Right lobe of liver (tissue), 6 donors: ENCODE measurements around the gene FAM234B. TPM values are rescaled to one million over a fixed set of nuclear protein-coding genes. Genes with fewer than 3 reads are reported as not detected.

Source experiments
- ATAC-seq, 4 donors: fragments of 200-7000 bp; cut with Tn5 transposase; one replicate each; pipeline ENCODE4 v1.9.1; 2020; ENCODE audit warnings: mild to moderate bottlenecking in 4 of 4, moderate library complexity in 4 of 4
- DNase-seq, 3 donors: peaks; one replicate each; pipeline ENCODE4 v3.0.0-alpha.2; 2020
- H3K27ac ChIP-seq, 3 donors: fragments of 200-600 bp; one replicate each; pipeline ENCODE4 v1.8.0; 2022
- H3K27me3 ChIP-seq, 2 donors: fragments of 200-600 bp; one replicate each; pipeline ENCODE4 v1.8.0; 2022
- H3K36me3 ChIP-seq, 4 donors: fragments of 200-600 bp; sonication (generic) in 1 of 4; one replicate each; pipeline versions ENCODE4 v1.5.1 to v1.8.0; 2017 to 2022; ENCODE audit warnings: control low read depth in 1 of 4
- H3K4me1 ChIP-seq, 4 donors: fragments of 200-600 bp; sonication (generic) in 1 of 4; one replicate each; pipeline versions ENCODE4 v1.5.1 to v1.8.0; 2017 to 2022; ENCODE audit warnings: control low read depth in 1 of 4
- H3K4me3 ChIP-seq, 3 donors: fragments of 200-600 bp; one replicate each; pipeline ENCODE4 v1.8.0; 2022
- H3K9me3 ChIP-seq, 4 donors: fragments of 200-600 bp; sonication (generic) in 1 of 4; one replicate each; pipeline versions ENCODE4 v1.5.1 to v1.8.0; 2017 to 2022; ENCODE audit warnings: control low read depth in 1 of 4
- CTCF ChIP-seq, 4 donors: fragments of 200-600 bp in 3 of 4; fragments of 450-650 bp in 1 of 4; IDR thresholded peaks; one replicate each; pipeline versions ENCODE4 v1.5.1 to v1.8.0; 2016 to 2022; ENCODE audit warnings: antibody characterized with exemption in 4 of 4, mild to moderate bottlenecking in 2 of 4
- POLR2A ChIP-seq: fragments of 450-650 bp; IDR thresholded peaks from one replicate; pipeline ENCODE4 v1.6.1; 2017; ENCODE audit warnings: antibody characterized with exemption, mild to moderate bottlenecking
- WGBS: methylation state at CpG from one replicate; pipeline ENCODE4 v1.1.6; 2018; ENCODE audit warnings: low coverage, low lambda C conversion rate; ENCODE audit not compliant: insufficient coverage; ENCODE audit errors: missing lambda C conversion rate; 5-methylcytosine and 5-hydroxymethylcytosine counted together
- intact Hi-C, 2 donors: fragments of 100-400 bp; cut with DNase I; formaldehyde crosslinking; loops; one replicate each; pipeline versions ENCODE4 v1.11.2 to v1.14.1; 2022
- total RNA-seq, 6 experiments: library from RNA; depleted of rRNA in 2 of 6; stranded (reverse); fragments of >200 nt in 2 of 6; fragmentation: NEBNext Ultra II Directional in 3 of 6; extraction: Animal tissue kit (Norgen Biotek cat#: 25700) in 3 of 6; gene quantifications; one replicate each; pipeline versions ENCODE4 v1.1.0 to v1.2.4, GENCODE V29; 2016 to 2023
- donor health status: DM: no; HTN: yes; CAD: no.
- donor health status: DM: no; HTN: no; CAD: no.
- donor health status: DM: no; HTN: no; CAD: no.
- donor health status: DM: no; HTN: yes; CAD: no.
- donor health status: DM: no; HTN: yes; CAD: no.

The FAM234B gene
- total RNA-seq, 6 experiments from 2014 or later = 2.9 to 4.8 (median 3.2) TPM

GRCh38 chr12:13008741-13009380 lies 35.3 kb upstream of the FAM234B start:
- H3K27me3 ChIP-seq = no peaks in the 10 kb centered on the region
- ATAC-seq (no peak), DNase-seq (no peak)
- WGBS = 92% methylated on average over 5 of the region's 5 CpGs
- peaks cover 0 to 28% (median 6%) of the 10 kb centered on the region in 4 donors for H3K4me1 ChIP-seq
- H3K4me3 ChIP-seq = no peak overlapping the region
- no peak for TF ChIP-seq CTCF (IDR thresholded peaks at IDR 0.05)
- no peak for TF ChIP-seq POLR2A
- H3K36me3 ChIP-seq = no peaks in the 10 kb centered on the region
- H3K9me3 ChIP-seq = no peaks in the 10 kb centered on the region
- intact Hi-C loops = no loop called here
- H3K27ac ChIP-seq = no peak overlapping the region

- ATAC-seq (no peak), DNase-seq (no peak)
- no peaks in the 10 kb centered on the region for H3K27me3 ChIP-seq
- no peaks in the 10 kb centered on the region for H3K36me3 ChIP-seq
- no peak overlapping the region for H3K4me3 ChIP-seq
- no peak for TF ChIP-seq POLR2A
- no peak for TF ChIP-seq CTCF (IDR thresholded peaks at IDR 0.05)
- intact Hi-C loops = no loop called here
- H3K9me3 ChIP-seq = no peaks in the 10 kb centered on the region
- H3K4me1 ChIP-seq = peaks cover 0 to 6% (median 0%) of the 10 kb centered on the region in 4 donors
- 90% methylated on average over 6 of the region's 6 CpGs for WGBS
- H3K27ac ChIP-seq = no peak overlapping the region
Observed at GRCh38 chr12:13011098-13011497, 33.1 kb upstream of the FAM234B start.

- no peak overlapping the region for H3K4me3 ChIP-seq
- H3K36me3 ChIP-seq = no peaks in the 10 kb centered on the region
- ATAC-seq = no peak
- H3K9me3 ChIP-seq = no peaks in the 10 kb centered on the region
- H3K27me3 ChIP-seq = no peaks in the 10 kb centered on the region
- no peaks in the 10 kb centered on the region for H3K4me1 ChIP-seq
- intact Hi-C loops = no loop called here
- H3K27ac ChIP-seq = no peak overlapping the region
- no peak for DNase-seq
- 58% methylated on average over 6 of the region's 6 CpGs for WGBS
- TF ChIP-seq POLR2A (no peak), CTCF (IDR thresholded peaks at IDR 0.05) (no peak)
Observed at GRCh38 chr12:13022851-13023271, 21.3 kb upstream of the FAM234B start.

- TF ChIP-seq CTCF (IDR thresholded peaks at IDR 0.05) (peak in 3 of 4 donors; percentile 27 to 47 (median 35)), POLR2A (no peak)
- Histone ChIP-seq H3K4me3 (peak overlapping the region in 1 of 3 donors; percentile 15), H3K4me1 (no peaks in the 10 kb centered on the region), H3K27me3 (no peaks in the 10 kb centered on the region), H3K36me3 (no peaks in the 10 kb centered on the region), H3K27ac (no peak overlapping the region), H3K9me3 (no peaks in the 10 kb centered on the region)
- DNase-seq (no peak), ATAC-seq (peak in 3 of 4 donors; percentile 78 to 88 (median 81))
- WGBS = 57% methylated on average over 6 of the region's 6 CpGs
- intact Hi-C loops = no loop called here
Observed at GRCh38 chr12:13023811-13024530, 20.2 kb upstream of the FAM234B start.
